GM19468 (cell line): ENCODE data around the gene SEMA4D.

Source experiments
- ATAC-seq: cut with Tn5 transposase; IDR thresholded peaks from one replicate; pipeline ENCODE4 v1.9.1; 2021; ENCODE audit warnings: mild to moderate bottlenecking, moderate library complexity, moderate number of reproducible peaks; ENCODE audit not compliant: unreplicated experiment; ENCODE audit errors: extremely low read depth

SEMA4D gene, protein sequence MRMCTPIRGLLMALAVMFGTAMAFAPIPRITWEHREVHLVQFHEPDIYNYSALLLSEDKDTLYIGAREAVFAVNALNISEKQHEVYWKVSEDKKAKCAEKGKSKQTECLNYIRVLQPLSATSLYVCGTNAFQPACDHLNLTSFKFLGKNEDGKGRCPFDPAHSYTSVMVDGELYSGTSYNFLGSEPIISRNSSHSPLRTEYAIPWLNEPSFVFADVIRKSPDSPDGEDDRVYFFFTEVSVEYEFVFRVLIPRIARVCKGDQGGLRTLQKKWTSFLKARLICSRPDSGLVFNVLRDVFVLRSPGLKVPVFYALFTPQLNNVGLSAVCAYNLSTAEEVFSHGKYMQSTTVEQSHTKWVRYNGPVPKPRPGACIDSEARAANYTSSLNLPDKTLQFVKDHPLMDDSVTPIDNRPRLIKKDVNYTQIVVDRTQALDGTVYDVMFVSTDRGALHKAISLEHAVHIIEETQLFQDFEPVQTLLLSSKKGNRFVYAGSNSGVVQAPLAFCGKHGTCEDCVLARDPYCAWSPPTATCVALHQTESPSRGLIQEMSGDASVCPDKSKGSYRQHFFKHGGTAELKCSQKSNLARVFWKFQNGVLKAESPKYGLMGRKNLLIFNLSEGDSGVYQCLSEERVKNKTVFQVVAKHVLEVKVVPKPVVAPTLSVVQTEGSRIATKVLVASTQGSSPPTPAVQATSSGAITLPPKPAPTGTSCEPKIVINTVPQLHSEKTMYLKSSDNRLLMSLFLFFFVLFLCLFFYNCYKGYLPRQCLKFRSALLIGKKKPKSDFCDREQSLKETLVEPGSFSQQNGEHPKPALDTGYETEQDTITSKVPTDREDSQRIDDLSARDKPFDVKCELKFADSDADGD

DNA sequence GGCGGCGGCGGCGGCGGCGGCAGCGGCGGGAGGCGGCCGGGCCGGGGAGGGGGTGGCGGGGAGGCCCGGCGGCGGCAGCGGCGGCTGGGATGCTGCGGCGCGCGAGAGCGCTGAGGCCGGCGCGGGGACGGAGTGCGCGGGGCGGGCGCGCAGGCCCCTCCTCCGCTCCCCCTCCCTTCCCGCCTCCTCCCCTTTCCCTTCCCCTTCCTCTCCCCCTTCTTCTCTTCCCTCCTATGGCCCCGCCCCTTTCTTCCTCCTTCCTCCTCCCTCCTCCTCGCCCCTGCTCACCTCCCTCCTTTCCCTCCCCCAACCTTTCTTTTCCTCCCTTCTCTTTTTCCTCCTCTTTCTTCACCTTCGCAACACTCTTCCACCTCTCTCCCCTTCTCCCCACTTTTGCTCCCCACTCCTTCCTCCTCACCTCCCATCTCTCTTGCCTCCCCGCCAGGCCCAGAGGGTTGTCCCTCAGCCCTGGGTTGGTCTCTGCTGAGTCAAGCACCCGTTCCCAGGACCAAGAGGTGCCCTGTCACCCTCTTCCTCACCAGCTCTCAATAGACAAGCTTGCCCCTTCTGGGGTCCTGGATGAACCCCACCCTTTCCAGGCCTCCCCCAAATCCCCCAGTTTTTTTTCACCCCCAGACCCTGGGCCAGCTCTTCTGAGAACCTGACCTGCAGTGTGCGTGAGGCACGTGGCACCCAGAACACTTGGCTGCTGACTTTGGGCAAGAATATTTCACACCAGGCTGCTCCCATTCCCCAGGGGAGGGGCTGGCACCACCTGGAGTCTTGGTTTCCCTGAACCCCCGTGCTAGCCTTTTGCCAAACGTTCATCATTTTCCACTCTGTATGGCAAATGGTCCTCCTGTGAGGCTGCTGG lies at the start of gene SEMA4D:
SEMA4D (minus strand) TSS at position 136 of the 874 bp plus-strand sequence. CDS start 92,657 bp downstream, outside the sequence.
- no peak for ATAC-seq

DNA sequence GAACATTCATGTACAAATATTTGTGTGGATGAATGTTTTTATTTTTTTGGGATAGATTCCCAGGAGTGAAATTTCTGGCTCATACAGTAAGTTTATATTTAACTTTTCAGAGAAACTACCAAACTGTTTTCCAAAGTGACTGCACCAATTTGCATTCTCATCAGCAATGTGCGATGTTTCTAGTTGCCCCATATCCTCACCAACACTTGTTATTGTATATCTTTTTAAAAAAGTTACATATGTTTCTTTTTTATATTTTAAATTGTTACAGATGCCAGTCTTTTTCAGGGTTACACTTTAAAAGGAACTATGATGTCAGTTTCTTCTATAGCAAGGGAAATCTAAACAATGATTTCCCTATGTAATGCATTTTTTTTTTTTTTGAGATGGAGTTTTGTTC lies 49.1 kb upstream of the SEMA4D start:
- ATAC-seq: no peak

DNA sequence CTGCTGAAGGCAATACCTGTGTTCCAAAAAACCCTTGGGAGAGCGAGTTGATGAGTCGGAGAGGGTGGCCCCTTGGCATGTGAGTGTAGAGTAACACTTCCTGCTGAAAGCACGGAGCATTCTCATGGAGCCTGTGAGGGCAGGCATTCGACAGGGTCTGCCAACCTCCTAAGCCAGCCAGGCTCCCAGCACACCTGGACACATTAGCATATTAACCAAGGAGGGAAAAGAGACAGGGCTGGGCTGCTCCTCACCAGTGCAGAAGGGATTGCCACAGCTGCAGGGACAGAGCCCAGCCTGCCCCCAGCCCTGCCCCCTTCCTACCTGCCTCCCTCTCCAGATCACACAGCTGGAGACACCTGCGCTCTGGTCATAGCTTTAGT lies 46.4 kb upstream of the SEMA4D start:
- no peak for ATAC-seq

DNA sequence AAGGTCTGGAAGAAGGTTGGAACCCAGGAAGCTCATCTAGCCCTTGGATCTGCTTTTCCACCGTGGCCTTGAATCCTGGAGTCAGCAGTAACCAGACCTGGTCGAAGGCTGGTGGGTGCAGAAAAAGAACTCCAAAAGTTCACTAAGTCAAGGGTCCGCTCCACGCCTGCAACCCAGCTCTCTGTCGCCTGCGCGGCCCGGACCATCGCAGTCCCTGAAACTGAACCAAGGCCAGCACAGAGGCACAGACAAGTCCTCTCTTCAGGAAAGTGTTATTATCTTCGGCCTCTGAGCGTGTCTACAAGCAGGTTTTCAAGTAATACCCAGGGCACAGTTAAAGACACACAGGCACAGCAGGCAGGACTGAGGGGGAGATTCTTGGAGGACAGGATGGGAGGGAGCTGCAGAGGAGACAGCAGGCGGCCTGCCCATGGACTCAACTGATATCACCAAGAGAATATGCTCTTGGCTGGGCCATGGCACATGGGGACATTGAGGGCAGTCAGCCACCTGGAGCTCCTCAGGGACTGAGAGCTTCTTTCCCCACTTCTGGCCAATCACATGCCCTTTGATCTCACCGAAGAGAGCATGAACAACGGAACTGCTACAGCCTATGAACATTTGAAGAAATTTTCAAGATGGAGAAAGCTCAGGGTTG lies 45.8 kb upstream of the SEMA4D start:
- ATAC-seq: no peak

DNA sequence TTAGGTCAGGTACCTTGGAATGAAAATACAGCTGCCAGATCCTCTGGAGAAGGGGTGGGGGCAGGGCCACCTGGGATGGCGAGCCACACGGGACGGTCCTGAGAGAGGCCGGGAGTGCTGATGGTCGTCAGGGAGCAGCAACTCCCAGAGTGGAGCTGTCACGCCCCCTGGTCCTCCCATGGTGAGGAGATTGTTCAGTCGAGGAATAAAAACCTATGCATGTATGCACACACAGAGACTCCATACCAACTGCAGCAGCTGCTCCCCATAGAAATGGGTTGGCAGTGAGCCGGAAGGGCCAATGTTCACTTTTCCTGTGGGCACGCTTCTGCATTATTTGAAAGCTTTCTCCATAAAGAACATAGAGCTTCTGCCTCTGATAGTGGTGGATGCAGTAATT lies 45.2 kb upstream of the SEMA4D start:
- no peak for ATAC-seq

DNA sequence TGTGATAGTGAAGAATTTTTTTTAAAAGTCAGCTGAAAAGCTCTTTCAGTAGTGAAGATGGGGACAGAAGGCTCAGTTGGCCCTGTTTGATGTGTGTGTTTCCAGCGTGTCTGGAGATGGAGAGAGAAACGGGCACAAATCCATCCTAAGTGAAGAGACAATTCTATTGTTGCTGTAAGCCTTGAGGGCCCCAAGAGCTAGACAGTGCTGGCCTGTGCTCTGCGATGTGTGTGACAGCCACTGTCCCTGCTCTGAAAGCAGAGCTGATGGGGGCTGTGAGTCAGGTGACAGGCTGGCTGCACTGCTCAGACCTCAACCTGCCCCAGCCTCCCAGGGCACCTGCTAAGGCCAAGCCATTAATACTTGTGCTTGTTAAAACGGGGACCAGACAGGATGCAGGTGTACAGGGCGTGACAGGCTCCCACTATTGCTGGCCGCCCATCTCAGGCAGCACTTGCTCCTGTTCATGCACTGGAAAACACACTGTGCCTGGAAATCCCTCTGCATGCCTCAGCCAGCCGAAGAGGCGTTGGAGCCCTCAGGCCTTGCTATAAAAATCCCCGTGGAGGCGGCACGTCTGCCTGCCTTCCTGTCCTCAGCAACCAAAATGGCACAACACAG lies 44.6 kb upstream of the SEMA4D start:
- no peak for ATAC-seq

DNA sequence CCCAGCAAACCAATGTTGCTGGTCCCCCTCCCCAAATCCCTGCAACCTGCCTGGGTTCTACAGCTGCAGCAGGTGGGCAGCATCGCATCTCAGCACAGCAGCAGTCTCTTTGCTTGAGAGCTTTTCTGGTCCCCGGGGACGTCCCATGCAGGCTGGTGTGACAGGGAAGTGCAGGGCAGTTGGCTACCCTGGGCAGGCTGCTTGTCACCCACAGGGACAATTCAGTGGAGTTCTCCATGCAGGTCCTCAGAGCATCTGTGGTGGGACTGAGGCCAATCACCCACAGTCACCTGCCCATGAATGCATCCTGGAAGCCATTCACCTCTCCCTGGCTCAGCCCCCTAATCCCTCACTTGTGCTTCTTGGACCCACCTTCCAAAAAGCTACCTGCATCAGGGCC lies 43.9 kb upstream of the SEMA4D start:
- no peak for ATAC-seq

DNA sequence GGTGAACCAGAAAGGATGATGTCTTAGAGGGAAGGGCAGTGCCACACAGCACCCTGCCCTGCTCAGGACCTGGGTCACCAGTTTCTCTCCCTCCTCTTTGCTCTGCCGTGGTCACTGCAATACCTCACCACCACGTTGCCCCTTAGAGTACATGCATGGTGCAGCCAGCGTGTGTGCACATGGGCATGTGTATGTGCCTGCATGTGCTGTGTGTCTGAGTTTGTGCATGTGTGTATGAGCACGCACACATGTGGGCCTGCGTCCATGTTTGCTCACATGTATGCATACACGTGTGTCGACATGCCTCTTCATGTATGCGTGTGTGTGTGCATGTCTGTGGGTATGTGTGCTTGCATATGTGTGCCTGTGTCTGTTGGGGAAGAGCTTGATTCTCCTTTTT lies 41.5 kb upstream of the SEMA4D start:
- ATAC-seq: no peak

DNA sequence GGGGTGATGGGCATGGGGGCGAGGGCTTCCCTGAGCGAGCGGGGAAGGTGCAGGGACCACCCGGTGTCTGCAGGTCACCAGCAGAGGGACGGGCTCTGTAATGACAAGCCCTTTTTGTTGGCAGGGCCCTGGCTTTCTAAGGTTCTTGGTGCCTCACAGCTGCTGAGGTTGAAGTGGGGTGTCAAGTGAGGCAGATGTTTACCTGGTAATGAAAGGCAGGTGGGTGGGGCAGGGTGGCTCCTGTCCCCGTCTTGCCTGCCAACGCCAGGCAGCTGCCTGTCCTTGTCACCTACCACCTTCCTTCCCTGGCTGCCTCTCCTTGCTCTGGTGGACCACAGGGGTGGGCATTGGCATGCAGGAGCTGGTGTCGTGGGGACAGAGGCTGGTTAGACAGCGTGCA lies 41.0 kb upstream of the SEMA4D start:
- no peak for ATAC-seq

DNA sequence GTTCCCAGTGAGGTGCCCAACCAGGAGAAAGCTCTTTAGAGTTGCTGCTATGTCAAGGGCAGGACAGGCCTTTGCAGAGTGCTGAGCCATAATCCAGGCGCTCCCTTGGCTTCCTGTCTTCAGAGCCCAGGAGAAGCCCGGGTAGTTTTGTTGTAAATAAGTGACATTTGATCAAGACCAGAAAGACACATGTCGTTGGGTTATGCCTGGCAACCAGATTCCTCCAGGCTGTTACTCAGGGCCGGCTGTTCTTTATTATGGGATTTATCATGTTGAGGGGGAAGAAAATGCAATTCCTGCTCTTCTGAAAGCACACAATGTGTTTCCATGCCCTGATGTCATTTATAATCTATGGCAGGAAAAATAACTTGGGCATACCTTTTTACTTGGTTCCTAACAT lies 39.3 kb upstream of the SEMA4D start:
- no peak for ATAC-seq

DNA sequence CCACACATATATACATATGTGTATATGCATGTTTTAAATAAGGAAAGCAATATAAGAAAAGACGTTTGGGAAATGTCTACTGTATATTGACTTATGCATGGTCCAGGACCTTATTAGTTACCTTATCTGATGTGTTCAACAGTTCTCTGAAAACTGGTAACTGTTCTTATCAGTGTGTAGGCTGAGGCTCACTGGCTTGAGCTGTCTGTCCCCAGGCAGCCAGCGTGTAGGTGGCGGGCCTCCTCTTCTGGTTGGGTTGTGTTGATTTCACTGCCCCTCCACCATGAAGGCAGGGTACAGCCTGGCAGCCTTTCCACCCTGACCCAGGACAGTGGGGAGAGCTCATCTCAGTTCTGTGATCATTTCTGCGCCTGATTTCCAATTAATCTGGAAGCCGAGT lies 38.7 kb upstream of the SEMA4D start:
- ATAC-seq: no peak

DNA sequence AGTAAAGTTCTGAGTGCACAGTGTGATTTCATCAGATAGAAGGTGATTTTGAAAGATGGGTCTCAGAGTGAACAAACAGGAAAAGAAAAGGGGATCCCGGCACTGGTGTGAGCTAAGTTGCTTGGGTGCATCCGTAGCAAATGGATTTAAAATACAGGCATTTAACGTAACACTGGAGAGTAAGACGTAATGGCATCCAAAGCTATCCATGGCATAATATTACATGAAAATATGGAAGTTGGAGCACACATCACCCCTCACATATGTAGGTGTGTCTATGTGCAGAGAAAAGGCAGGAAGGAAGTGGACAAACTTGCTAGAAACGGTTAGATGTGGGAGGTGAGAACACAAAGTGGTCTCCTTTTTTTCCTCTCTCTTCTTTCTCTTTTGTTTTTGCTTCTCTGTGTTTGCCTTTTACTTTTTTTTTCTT lies 38.2 kb upstream of the SEMA4D start:
- ATAC-seq: no peak

DNA sequence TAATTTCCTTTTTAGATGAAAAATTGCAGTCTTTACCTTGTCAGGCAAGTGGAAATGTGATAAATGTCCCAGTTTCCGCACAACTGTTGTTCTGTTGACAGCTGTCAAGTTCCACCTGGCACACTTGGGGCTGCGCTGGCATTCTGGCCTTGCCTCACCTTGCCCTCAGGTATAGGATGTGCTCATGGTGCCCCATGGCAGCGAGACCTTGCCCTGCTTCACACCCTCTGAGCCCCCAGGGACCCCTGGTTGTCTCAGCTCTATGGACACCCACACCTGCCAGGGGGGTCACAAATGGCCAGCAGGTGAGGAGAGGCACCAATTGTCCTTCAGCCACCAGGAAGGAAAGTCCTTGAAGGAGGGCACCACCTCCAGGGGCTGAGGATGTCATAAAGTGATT lies 37.5 kb upstream of the SEMA4D start:
- ATAC-seq: no peak

DNA sequence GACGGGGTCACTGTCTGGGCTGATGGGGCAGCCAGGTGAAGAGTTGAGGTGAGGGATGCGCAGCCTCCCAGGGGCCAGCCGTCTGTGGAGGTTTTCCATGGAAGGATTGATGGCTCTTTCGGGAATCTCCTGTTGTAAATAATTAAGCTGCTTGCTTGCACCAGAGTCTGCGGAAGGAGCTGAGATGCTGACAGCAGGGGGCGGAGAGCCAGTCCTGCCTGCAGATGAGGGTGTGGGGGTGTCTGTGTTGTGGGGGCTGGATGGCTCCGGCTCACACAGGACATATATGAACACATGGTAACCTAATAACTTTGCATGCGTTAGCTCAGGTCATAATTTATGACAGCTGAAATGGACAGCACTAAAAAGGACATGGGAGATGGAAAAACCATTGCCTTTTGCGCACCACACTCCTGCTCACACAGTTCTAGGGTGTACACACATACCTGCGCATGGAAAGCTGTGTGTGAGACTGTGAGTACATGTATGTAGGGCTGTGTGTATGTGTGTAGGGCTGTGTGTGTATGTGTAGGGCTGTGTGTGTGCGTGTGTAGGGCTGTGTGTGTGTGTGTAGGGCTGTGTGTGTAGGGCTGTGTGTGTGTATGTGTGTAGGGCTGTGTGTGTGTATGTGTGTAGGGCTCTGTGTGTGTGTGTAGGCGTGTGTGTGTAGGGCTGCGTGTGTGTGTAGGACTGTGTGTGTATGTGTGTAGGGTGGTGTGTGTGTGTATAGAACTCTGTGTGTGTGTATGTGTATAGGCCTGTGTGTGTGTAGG lies 36.8 kb upstream of the SEMA4D start:
- ATAC-seq: no peak

DNA sequence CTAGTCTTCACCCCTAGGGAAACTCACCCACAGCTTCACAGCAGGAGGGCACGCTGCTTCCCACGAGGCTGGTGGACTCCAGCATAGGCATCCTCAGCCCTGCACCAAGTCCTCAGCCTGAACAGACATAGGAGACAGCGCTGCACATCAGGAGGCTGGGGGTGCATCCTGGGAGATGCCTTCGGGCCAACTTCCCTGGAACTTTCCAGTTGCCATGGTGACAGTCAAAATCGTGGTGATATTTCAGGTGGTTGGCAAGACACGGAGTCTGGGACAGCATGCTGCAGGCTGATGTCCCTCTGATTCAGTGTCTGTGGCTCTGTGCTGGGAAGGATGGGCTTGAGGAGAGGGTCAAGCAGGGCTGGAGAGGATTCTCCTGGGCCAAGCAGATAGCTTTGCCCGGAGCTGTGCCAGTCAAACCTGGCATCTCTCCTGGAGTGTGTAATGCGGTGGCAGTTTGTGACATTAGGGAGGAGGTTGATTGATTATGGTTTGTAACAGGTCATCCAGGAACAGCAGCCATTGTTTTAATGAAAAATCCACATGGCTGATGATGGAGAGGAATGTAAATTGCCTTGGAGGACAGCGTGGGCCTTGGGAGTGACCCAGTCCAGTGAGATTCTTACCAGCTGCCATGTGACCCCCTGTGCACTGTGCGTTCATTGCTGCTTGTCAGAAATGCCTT lies 35.6 kb upstream of the SEMA4D start:
- ATAC-seq: no peak

DNA sequence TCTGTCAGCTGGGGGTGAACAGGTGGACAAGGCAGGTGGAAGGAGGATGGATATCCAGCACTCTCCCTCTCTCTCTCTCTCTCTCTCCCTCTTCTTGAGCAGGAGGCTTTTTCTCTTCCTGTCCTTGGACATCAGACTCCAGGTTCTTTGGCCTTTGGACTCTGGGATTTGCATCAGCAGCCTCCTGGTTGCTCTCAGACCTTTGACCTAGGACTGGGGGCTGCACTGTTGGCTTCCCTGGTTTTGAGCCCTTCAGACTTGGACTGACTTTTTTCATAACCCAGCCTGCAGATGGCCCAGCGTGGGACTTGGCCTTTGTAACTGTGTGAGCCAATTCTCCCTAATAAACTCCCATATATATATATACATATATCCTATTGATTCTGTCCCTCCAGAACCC lies 35.0 kb upstream of the SEMA4D start:
- no peak for ATAC-seq

DNA sequence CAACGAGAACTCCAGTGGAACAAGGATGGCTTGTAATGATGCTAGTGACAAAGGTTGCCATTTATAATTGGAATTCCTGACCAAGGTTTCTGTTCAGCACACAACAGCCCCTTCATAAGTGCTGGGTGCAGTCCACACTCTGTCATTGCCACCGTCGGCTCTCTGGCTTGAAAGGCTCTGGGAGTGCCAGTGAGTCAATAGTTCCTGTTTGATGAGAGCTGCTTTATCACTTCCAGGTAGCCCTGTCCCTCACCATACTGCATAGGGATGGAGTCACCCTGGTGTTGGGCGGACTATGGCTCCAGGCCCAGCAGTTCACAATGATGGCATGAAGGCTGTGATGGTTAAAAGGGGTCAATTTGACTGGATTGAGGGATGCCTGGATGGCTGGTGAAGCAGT lies 34.6 kb upstream of the SEMA4D start:
- ATAC-seq: no peak

DNA sequence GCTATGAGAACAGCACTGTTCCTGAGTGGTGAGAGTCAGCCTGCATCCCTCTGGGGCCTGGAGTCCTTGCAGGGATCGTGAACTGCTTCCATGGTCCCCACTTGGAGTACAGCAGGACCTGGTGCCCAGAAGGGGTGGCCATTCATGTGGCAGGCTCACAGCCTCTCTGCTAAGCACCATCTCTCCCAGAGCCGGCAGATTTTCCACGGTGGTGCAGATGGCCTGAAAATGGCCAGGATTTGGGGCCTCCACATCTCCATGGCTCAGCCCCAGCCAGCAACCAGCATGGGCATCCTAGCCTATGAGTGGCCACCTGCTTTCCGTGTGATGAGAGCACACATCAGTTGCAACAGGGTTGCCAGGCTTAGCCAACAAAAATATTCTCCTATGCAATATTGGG lies 33.9 kb upstream of the SEMA4D start:
- no peak for ATAC-seq
